Endometrium (tissue), 2 donors: ENCODE results near the gene CLTCL1.
"Not testable (repeated sequence)": the region's sequence is repeated elsewhere in the genome, so short reads cannot be mapped to it uniquely, and the experiment has no call there.

Source experiments
- FAIRE-seq: peaks from 2 replicates; lab custom pipeline; 2012; peaks lifted over from hg19 to GRCh38; lab: Jason Lieb, UNC
- donor health status: control.
- donor health status: control.

Gene CLTCL1

GRCh38 chr22:19216579-19216978 is 74.9 kb downstream of the CLTCL1 start:
- no peak for FAIRE-seq

- no peak for FAIRE-seq
These were observed 76.2 kb downstream of the CLTCL1 start for GRCh38 chr22:19215360-19215759.

GRCh38 chr22:19214078-19214473 is 77.4 kb downstream of the CLTCL1 start:
- FAIRE-seq: no peak

GRCh38 chr22:19213442-19214077 is 78.0 kb downstream of the CLTCL1 start:
- FAIRE-seq: no peak

GRCh38 chr22:19213001-19213400 is 78.5 kb downstream of the CLTCL1 start:
- FAIRE-seq: no peak

GRCh38 chr22:19212302-19212870 is 79.1 kb downstream of the CLTCL1 start:
- FAIRE-seq: no peak

- no peak for FAIRE-seq
These were observed 81.3 kb downstream of the CLTCL1 start for GRCh38 chr22:19210188-19210587.

- no peak for FAIRE-seq
These were observed 83.2 kb downstream of the CLTCL1 start for GRCh38 chr22:19208287-19208847.

- FAIRE-seq: no peak
These were observed 83.6 kb downstream of the CLTCL1 start for GRCh38 chr22:19207884-19208283.

GRCh38 chr22:19207401-19207808 is 84.1 kb downstream of the CLTCL1 start:
- no peak for FAIRE-seq

- FAIRE-seq: no peak
These were observed 85.2 kb downstream of the CLTCL1 start for GRCh38 chr22:19206287-19206686.

- FAIRE-seq: no peak
These were observed 86.9 kb downstream of the CLTCL1 start for GRCh38 chr22:19204640-19205039.

GRCh38 chr22:19203834-19204233 is 87.7 kb downstream of the CLTCL1 start:
- no peak for FAIRE-seq

- FAIRE-seq: not testable (repeated sequence)
These were observed 88.7 kb downstream of the CLTCL1 start for GRCh38 chr22:19202799-19203186.

GRCh38 chr22:19201869-19202798 is 89.4 kb downstream of the CLTCL1 start:
- no peak for FAIRE-seq

- no peak for FAIRE-seq
These were observed 90.2 kb downstream of the CLTCL1 start for GRCh38 chr22:19201130-19201868.

- no peak for FAIRE-seq
These were observed 92.0 kb downstream of the CLTCL1 start for GRCh38 chr22:19199479-19199878.

GRCh38 chr22:19197997-19198865 is 93.3 kb downstream of the CLTCL1 start:
- FAIRE-seq: no peak

GRCh38 chr22:19196841-19197612 is 94.5 kb downstream of the CLTCL1 start:
- FAIRE-seq: no peak
